GM19043 (cell line): ENCODE results near the gene FAM131B.
"Not testable (repeated sequence)": the region's sequence is repeated elsewhere in the genome, so short reads cannot be mapped to it uniquely, and the experiment has no call there.

Experiments used
- ATAC-seq: cut with Tn5 transposase; IDR thresholded peaks from one replicate; pipeline ENCODE4 v1.9.1; 2021; ENCODE audit warnings: low read depth; ENCODE audit not compliant: unreplicated experiment

The FAM131B gene

DNA sequence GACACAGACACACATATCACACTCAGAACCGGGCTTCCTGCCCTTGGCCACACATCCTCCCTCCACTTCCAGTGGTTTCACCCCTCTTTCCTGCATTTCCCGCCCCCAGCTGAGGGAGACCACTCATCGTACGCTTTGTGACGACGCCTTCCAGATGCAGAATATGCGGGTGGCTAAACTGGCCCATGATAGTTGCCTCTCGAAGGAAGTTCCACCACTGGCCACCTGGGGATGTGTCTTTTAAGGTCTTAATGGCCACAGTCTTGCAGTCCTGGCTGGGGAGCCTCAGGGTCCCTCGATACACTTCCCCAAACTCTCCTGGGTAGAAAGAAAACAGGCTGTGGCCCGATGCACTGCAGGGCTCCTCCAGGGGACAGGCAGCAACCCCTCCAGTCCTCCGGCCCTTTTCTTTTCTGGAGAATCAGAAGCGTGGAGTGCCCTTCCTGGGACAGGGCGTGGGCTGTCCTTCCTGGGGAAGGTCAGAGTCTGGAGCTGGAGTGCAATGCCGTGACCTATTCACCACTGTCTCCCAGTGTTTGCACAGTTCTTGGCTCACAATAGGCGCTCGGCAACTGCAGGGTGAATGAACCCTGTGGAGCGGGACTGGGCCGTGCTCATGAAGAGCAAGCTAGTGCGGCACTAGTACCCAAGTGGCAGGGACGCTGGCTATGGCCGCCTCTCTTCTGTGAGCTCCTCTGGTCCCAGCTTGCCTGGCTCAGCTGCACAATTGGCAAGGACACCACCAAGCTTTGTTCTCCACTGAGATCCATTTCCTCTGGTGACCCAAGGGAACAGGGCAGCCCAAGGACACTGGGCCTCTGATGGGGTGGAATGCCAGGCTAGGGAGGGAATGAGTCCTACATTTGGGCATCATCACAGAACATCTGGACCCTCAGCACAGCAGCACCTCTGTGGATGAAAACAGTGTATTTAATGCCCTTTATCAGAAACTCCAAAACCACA lies 33.0 kb upstream of the FAM131B start:
- no peak for ATAC-seq

GRCh38 chr7:143394777-143395176 lies 32.3 kb upstream of the FAM131B start:
- ATAC-seq = no peak

- no peak for ATAC-seq
Observed at GRCh38 chr7:143394068-143394467, 31.6 kb upstream of the FAM131B start.

DNA sequence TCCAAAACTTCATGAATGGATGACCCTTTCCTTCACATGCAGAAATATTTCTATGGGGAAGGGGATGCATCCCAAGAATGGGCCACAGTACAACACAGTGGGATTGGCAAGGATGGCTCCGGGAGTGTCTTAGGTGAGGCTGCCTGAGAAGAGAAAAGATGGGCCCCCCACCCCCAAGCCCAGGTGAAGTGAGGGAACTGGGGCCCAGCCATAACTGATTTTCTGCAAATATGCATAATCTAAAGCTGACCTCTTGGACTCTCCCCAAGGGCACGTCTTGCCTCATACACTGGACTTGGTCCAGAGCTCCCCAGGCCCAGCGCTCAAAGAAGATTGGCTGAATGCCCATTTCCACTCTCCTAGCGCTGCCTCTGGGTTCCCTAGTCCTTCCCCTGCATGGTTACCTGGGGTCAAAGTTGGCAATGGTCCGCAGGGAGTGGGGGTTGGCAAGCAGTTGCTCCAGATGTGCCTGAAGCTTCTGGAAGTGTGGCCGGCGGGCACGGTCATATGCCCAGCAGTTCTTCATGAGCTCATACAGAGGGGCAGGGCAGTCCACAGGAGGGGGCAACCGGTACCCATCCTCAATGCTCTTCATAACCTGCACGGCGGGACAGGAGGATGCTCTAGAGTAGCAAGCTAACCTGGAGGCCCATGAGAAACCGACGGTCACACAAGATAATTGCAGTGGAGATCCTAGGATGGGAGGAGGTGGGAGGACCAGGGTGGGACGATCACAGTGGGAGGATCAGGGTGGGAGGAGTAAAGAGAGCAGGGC lies 30.9 kb upstream of the FAM131B start:
- ATAC-seq = no peak

- ATAC-seq = no peak
Observed at GRCh38 chr7:143392875-143393266, 30.4 kb upstream of the FAM131B start.

- ATAC-seq = not testable (repeated sequence)
Observed at GRCh38 chr7:143392427-143392826, 29.9 kb upstream of the FAM131B start.

- no peak for ATAC-seq
Observed at GRCh38 chr7:143391462-143392404, 29.2 kb upstream of the FAM131B start.

- ATAC-seq = no peak
Observed at GRCh38 chr7:143390773-143391317, 28.3 kb upstream of the FAM131B start.

DNA sequence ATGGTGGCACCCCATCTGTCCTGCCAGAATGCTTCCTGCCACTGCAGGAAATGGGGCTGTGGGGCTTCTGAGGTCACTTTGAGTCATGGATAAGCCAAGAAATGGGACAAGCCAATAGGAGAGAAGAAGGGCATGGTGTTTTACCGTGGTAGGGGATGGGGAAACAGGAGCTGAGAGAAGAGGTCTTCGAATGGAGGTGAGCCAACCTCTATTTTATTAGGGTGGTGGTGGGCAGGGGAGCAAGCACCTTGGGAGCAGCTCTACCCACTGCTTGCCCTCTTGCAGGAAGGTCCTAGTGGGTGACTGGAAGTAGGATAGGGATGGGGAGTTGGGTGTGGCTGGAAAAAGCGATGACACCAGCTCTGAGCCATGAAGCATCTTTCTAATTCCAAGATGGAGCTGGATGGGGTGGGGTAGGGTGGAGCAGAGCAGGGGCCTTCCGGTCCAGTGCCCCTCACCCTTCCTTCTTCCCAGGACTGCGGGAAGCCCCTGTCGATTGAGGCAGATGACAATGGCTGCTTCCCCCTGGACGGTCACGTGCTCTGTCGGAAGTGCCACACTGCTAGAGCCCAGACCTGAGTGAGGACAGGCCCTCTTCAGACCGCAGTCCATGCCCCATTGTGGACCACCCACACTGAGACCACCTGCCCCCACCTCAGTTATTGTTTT lies 27.7 kb upstream of the FAM131B start:
- ATAC-seq = no peak

GRCh38 chr7:143389316-143390103 lies 27.0 kb upstream of the FAM131B start:
- ATAC-seq = no peak

GRCh38 chr7:143388491-143389101 lies 26.1 kb upstream of the FAM131B start:
- ATAC-seq = no peak

DNA sequence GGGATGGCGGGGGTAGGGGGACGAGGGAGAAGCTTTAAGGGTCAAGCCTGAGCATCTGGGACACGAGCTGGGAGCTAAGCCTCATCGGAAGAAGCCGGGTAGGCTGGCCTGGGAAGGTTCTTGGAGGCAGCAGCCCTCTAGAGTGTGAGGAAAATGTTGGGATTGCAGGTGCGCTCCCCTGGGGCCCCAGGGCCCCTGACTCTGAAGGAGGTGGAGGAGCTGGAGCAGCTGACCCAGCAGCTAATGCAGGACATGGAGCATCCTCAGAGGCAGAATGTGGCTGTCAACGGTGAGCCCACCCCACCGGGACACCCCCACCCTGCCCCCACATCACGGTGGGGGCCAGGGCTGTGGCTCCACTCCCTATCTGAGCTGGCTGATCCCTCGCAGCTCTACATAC lies 25.5 kb upstream of the FAM131B start:
- ATAC-seq = no peak

- ATAC-seq = no peak
Observed at GRCh38 chr7:143387156-143387975, 24.9 kb upstream of the FAM131B start.

DNA sequence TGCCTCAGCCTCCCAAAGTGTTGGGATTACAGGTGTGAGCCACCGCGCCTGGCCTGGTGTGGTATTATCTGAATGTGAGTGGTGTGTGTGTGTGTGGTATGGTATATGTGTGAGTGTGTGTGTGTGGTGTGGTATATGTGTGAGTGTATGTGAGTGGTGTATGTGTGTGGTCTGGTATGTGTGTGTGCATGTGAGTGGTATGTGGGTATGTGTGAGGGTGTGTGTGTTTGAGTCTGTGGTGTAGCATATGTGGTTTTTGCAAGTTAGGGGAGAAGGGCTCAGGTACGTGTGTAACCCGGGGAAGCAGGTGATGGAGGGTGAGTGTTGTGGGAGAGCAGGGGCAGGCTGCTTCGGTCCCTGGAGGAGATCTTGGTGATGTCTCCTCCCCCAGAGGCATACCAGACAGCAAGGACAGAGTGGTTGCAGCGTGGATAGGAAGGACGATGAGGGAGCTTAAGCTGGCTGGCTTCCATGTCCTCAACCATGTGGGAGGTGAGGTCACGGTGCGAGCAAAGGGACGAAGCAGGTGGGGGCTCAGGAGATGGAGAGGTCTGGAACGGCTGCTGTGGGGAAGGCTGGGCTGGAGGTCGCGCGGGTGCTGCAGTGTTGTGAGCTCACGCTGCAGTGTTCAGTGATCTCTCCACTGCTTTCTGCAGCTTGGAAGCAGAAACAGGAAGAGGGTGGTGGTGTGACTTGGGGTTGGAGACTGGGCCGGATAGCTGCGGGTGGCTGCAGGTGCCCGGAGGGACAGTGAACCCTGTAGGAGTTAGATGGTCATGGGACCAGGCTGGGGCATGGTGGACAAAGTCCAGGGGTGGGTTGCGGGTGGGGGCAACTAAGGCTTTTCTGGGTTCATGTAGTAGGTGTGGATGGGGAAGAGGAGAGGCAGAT lies 23.6 kb upstream of the FAM131B start:
- ATAC-seq = peak; percentile 40

DNA sequence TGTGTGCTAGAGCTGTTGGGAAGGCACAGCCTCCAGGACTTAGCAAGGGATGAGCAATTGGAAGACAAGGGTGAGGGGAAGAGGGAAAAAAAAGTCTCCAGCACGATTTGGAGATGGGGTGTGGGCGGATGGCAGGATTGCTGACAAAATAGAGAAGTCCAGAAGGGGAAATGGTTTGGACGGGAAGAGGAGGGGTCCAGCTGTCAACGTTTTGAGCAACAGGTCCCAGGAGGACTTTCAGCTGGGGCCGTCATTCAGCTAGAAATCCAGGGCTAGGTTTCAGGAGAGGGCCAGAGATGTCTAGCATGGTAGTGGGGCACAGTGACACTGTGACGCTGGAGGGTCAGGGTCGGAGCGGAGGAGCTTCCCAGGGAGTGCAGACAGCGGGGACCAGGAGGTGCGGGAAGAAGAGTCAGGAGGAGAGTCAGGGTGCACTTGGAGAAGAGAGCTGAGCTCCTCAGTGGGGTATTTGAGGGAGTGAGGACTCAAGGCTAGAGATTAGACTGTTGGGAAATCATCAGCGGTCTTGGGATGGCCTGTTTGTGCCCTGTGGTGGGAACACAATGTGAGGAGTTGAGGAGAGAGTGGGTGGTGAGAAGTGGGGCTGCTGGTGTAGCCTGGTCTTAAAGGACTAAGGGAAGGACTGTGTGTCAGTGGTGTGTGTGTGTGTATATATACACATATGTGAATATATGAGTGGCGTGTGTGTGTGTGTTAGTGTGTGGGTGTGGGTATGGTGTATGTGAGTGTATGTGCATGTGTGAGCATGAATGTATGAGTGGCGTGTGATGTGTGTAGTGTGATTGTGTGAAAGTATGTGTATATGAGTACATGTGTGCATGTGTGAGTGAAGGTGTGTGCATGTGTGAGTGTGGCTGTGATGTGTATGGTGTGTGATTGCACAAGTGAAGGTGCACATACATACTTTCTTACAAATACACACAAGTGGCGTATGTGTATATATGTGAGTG lies 22.4 kb upstream of the FAM131B start:
- no peak for ATAC-seq

- ATAC-seq = no peak
Observed at GRCh38 chr7:143384148-143384547, 21.6 kb upstream of the FAM131B start.
